HG03354 (cell line): ENCODE results near the gene PGAP6.
"Not testable (repeated sequence)": the region's sequence is repeated elsewhere in the genome, so short reads cannot be mapped to it uniquely, and the experiment has no call there.

Experiments used
- ATAC-seq: cut with Tn5 transposase; IDR thresholded peaks from one replicate; pipeline ENCODE4 v1.9.1; 2021; ENCODE audit warnings: mild to moderate bottlenecking; ENCODE audit not compliant: unreplicated experiment, poor library complexity, severe bottlenecking

PGAP6 gene

GRCh38 chr16:369275-369865 lies 12.4 kb downstream of the PGAP6 start:
- ATAC-seq, result no peak

- no peak for ATAC-seq
Measured at GRCh38 chr16:368388-369158, 13.2 kb downstream of the PGAP6 start.

DNA sequence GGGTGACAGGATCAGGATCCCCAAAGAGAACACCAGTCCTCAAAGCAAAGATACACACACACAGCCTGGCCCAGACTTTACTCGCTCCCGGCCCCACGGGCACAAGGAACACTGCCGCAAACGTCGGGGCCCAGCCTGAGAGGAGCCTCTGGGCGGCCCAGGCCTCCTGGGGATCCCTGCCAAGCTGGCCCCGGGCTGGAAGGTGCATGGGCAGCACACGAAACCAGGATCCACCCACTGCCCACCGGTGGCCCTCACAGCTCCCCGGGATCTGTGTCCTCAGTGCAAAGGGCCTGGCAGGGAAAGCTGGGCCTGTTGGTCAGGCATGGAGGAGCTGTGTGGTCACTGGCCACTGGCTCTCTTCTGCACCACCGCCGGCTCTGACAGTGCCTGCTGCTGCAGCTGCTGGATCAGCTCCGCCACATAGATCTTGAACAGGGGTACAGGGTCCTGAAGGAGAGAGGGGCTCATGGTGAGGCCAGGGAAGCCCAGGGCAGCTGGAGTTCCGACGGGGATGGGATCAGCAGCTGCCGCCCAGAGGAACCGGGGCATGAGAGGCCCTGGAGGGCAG lies 14.4 kb downstream of the PGAP6 start:
- no peak for ATAC-seq

DNA sequence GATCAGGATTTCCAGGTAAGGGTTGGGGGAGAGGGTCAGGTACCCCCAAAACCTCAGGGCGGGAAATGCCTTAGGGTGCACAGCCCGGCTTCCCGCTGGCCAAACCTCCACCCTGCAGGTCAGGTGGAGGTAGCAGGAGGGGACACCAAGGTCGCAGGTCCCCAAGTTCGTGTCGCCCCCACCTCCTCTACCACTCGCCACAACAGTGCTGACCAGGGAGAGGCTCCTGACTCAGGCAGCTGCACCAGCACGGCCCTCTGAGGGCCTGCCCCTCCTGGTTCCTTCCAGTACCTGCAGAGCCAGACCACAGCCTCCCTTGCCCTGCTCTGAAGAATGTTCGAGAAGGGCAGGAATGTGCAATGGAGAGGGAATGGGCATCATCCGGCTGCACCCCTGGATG lies 15.3 kb downstream of the PGAP6 start:
- ATAC-seq, result no peak

DNA sequence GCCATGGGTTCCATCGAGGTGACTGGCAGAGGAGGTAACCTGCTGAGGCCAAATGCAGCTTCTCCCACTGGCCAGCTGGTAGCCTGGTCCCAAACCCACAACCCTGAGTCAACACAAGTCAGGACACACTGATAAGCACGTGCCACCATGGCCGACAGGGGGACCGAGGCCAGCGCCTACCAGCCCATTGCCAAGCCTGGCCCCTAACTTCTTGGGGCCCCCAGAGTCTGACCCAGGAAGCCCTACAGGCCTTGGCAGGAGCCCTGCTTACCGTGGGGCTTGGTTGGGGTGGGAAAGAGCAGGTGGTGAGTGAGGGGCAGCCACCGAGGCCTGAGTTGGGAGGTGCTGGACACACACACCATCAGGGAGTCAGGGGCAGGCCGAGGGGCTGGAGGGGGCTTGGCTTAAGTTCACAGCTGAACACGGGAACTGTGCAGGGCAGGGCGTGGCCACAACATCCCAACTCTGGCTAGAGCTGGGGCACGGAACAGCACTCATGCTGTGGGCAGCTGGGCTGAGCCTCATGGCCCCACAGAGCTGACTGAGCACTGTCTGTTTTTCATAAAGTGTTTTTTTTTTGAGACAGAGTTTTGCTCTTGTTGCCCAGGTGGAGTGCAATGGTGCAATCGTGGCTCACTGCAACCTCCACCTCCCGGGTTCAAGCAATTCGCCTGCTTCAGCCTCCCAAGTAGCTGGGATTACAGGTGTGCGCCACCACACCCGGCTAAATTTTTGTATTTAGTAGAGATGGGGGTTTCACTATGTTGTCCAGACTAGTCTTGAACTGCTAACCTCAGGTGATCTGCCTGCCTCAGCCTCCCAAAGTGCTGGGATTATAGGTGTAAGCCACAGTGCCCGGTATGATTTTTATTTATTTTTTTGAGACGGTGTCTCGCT lies 16.9 kb downstream of the PGAP6 start:
- ATAC-seq, result no peak

DNA sequence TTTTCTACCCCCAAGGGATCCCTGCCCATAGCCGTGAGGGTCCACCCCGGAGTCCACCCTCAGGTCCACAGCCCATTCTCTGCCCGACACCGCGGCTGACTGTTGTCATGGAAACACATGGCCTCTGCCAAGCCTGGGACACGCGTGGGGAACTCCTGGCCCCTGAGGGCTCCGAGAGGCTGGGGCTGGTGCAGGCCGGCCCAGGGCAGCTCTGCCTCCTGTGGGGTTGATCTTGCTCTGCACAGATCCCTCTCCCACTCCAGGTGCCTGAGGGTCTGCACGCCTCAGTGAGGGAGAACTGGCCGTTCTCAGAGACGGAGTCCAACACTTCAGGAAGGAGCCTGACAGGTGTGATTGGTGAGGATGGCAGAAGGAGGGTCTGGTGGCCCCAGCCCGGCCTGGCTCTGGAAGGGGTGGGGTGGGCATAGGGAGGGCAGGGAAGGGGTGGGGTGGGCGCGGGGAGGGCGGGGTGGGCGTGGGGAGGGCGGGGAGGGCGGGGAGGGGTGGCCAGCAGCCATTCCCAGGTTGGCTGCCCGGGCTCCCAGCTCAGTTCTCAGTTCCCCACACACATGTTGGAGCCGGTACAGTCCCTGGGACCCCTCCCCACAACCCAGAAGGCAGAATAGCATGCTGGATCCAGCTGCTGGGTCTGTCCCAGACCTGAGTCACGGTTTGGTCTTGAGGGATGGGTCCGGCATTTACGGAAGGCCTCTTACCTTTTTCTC lies 17.9 kb downstream of the PGAP6 start:
- no peak for ATAC-seq

GRCh38 chr16:363110-363765 lies 18.5 kb downstream of the PGAP6 start:
- ATAC-seq, result no peak

DNA sequence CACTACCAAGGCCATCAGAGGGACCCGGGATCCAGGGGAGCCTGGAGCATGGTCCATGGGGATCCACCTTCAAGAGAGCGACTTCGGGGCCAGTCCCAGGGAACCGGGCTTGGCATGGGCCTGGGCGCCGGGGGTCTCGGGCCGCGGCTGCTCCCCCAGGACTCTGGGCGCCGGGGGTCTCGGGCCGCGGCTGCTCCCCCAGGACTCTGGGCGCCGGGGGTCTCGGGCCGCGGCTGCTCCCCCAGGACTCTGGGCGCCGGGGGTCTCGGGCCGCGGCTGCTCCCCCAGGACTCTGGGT lies 19.1 kb downstream of the PGAP6 start:
- ATAC-seq, result not testable (repeated sequence)

DNA sequence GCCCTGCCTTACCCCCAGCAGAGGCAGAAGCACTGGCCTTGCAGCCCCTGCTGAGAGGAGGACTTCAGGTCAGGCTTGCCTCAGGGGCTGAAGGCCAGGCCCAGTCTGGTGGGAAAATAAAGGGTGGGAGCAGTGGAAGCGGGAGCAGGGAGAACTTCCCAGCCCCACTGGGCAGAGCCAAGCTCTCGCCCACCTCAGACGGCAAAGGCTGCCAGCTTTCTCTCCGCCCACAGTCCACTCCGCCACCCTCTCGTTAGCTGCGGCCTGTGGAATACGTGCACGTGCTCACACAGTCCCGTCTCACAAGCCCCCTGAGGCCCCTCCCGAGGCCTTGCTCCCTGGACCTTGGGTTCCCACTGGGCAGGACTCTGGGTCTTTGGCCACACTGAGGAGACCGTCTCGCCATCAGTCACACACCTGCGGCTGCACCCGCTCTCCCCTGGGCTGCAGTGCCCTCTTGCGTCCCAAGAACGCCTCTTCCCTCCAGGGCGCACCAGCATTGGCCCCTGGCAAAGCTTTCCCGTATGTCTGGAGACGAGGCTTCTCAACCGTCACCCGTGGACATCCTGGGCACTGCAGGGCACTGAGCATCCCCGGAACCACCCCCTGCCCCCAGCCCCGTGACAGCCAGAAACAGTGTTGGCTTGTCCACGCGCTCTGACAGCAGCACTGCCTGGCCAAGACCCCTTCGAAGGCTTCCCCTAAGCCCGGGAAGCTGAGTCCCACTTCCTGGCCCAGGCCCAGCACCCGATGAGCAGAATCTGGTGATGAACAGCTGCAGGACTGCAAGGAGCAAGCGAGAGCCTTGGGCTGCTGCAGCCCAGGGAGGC lies 19.7 kb downstream of the PGAP6 start:
- no peak for ATAC-seq

- ATAC-seq, result no peak
Measured at GRCh38 chr16:361341-361871, 20.4 kb downstream of the PGAP6 start.

GRCh38 chr16:360698-361336 lies 21.0 kb downstream of the PGAP6 start:
- no peak for ATAC-seq

- ATAC-seq, result no peak
Measured at GRCh38 chr16:359871-360697, 21.7 kb downstream of the PGAP6 start.

DNA sequence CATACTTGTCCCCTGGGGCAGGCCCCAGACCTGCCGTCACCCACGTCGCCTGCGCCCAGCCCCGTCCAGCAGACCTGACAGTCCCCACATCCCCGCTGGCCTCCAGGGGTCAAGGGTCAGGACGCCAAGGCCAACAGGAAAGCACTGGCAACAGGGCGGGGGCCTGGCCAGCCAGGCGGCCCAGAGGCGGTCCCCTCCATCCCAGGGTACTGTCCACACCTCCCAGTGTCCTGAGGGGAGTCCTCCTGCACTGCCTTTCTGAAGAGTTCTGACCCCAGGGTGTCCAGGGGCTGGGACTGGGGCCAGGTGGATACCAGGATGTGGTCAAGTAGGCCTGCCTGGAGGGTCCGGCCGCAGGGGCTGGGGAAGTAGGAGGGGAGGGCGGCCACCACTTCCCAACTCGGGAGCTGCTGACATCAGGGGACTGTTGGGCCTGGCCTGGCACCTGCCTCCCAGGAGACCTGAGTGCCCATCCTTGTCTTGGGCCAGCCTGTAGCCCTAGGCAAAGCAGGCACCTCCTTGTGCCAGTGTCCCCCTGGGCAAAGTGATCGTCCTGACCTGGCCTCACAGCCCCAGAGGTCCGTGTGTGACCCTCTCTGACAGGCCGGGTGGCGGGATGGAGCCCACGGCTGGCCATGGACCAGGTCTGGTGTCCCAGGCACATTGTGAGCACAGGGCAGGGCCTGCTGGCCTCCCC lies 22.6 kb downstream of the PGAP6 start:
- no peak for ATAC-seq

DNA sequence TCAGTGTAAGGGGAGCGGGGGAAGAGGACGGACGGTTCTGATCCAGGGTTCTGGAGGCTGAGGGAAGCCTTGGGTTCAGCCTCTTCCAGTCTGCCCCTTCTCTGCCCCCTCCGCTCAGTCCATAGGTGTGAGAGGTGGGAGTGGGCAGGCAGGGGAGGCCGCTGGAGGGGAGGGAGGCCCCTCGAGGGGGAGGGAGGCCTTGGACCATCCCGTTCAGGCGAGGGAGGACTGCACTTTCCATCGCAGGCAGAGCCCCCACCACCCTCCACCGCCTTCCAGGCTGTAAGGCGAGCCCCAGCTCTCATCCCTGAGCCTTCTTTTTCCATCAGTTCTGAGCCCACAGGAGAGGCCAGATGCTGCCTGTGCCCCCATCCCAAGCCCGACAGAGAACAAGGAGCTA lies 25.0 kb downstream of the PGAP6 start:
- ATAC-seq, result no peak

DNA sequence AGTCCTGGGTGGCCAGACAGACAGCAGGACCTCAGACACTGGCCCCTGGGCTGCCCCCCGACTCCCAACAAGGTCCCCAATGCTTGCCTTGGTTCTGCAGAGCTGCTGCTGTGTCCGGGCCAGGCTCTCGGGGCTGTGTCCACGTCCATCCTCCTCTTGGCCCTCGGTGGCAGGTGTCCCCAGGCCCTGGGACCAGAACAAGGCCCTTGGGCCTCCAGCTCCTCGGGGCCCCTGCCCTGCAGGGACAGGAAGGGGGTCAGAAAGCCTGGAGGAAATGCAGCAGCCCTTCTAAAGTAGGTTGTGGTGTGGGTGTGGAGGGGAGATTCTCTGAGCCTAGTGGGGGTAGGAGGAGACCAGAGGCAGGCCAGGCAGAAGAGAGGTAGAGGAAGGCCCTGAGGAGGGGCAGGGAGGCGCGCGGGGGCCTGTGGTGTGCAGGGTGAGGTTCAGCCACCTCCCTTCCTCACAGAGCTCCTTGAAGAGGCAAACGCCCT lies 26.8 kb downstream of the PGAP6 start:
- no peak for ATAC-seq

- ATAC-seq, result no peak
Measured at GRCh38 chr16:354291-354881, 27.4 kb downstream of the PGAP6 start.
